Measurements from ENCODE around the gene EDAR.

GRCh38 chr2:108960006-108960405 is 29.0 kb downstream of the EDAR start:
- TF ChIP-seq RAD21 (IDR thresholded peaks at IDR 0.05; ENCODE audit: low read depth) (no peak), REST (IDR thresholded peaks at IDR 0.05; ENCODE audit: low read depth) (no peak), CEBPB (IDR thresholded peaks at IDR 0.05) (no peak), TEAD4 (IDR thresholded peaks at IDR 0.05) (no peak), TAF1 (IDR thresholded peaks at IDR 0.05; ENCODE audit: low read depth) (no peak)

Data from Ishikawa (cell line).